HUDEP-2 (cell line): ENCODE results near the gene TESK1.
"Not testable (repeated sequence)": the region's sequence is repeated elsewhere in the genome, so short reads cannot be mapped to it uniquely, and the experiment has no call there.

ENCODE experiments used
- DNase-seq, 76 experiments: peaks; one replicate each; lab custom pipeline; 2025; ENCODE audit not compliant: unreplicated experiment in 76 of 76; lab: John Stamatoyannopoulos, UW

TESK1 gene

DNA sequence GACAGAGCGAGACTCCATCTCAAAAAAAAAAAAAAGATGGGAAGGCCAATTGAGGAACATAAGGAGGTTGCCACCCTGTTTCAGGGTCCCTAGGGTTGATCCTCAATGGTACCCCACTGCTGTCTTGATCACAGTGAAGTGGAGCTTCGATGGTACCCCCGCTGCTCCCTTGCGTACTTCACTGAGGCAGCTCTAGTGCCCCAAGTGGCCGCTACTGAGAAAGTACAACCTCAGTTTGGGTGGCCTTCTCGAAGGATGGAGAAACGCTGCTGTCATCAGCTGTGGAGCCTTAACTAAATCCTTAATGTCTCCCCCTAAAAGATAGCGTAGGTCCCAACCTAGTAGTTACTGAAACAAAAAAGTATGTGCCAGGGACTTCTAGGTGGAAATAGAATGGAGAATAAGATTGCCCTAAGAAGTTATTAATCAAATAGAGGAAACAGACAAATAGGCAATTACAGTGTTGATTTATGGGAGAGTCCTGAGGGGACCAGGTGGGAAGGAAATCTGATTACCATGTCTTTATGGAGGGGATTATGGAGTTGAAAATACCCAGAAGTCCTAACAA, 6.3 kb downstream of the TESK1 start:
- peak in 16 of 76 experiments; percentile 2 to 32 (median 13) for DNase-seq

DNA sequence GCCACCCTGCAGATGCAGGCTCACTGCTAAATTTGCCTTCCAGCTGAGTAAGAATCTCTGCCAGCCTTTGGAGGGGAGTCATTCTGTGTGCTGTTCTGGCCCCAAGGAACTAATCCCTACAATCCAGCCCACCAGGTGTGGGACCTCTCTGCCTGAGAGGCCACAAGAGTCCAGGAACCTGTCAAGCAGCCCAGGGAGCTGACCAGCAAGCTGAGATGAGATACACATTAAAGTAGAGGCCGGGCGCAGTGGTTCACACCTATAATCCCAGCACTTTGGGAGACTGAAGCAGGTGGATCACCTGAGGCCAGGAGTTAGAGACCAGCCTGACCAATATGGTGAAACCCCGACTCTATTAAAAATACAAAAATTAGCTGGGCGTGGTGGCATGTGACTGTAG, 7.0 kb downstream of the TESK1 start:
- DNase-seq = not testable (repeated sequence)

DNA sequence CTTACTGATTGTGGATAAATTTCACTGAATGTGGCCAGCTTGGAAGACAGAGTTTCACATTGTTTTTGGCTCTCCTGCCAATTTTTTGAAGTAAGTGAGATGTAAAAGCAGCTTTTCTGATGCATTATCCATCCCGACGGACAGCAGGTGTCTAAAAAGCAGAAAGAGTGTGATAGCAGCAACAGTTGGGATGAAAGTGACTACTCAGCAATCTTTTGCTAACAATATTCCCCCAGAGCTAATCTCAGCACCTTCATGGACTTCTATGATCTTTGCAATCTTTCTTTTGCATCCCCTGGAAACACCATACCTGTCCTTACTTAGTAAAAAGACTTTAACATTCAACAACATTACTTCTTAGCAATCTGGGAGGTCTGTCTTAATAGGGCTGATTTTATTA, 7.8 kb downstream of the TESK1 start:
- DNase-seq = no peak

DNA sequence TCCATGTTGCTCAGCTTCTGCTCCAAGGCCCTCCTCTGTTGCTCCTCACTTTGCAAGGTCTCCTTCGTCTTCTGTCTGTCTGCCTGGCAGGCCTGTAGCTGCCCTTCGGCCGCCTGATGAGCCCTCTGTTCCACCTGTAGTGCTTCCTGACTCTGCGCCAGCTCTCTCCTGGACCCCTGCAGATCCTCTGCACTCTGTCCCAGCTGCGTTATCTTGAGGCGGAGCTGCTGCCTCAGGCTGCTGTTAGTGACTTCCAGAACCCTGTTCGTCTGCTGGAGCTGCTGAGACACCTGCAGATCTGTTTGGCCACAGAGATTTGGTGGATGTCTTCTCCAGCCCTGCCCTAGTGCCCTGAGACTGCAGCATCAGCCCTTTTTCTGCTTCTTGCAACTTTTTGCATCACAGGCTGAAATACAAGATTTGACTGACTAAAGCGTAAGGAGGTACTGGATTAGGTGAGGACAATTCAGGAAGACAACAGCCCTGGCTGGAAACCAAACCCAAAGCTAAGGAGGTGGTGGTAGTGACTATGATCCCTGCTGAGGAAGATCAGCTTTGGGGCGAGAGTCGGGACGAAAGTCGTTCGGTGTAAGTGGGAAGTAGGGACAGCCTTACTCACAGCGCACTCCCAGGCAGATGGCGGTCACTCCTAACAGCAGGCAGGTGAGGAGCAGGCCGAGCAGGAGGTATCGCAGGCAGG, 11.1 kb downstream of the TESK1 start:
- no peak for DNase-seq

DNA sequence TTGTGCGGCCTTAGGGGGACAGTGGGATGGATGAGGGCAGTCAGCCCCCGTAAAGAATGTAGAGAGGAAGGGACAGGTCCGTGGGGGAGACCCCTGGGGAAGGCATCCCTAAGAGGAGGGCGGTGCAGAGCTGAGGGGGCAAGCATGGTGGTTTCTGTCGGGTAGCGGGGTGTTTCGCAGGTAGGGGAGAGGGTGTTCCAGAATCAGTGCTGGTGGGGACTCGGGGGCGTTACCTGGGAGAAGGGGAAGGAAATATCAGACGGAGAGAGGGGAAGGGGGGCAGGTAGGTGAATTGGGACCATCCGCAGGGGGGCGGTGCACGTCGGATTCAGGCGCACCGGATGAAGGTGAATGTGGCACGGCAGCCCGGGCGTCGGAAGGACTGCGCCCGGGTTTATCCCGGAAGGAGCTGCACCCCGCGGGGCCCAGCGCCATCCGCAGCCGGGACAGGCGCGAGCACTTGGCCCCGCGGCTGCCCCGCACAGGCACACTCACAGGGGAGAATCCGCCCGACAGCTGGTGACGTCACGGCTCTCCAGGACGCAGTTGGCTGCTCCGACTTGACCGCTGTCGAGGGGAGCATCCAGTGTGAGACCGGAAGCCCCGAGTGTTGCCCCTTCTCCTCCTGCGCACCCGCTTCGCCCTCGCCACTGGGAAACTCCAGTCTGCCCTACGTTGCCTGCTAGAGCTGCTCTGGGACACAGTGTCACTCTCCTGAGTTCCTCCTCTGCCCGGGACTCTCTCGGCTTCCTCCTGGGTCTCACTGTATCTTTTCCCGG, 11.8 kb downstream of the TESK1 start:
- DNase-seq = no peak

DNA sequence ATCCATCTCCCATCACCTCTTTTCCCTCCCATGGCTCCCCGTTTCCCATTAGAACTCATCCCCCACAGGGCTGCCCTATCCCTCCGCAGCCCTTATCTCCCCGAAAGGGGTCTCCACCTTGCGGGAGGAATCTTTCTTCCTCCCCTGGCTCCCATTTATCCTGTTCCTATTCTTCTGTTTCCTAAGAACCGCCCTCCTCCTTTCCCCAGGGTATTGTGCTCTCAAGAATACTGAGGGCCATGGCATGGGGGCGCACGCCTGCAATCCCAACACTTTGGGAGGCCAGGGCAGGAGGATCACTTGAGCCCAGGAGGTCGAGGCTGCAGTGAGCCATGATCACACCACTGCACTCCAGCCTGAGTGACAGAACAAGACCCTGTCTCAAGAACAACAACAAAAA, 12.5 kb downstream of the TESK1 start:
- no peak for DNase-seq

DNA sequence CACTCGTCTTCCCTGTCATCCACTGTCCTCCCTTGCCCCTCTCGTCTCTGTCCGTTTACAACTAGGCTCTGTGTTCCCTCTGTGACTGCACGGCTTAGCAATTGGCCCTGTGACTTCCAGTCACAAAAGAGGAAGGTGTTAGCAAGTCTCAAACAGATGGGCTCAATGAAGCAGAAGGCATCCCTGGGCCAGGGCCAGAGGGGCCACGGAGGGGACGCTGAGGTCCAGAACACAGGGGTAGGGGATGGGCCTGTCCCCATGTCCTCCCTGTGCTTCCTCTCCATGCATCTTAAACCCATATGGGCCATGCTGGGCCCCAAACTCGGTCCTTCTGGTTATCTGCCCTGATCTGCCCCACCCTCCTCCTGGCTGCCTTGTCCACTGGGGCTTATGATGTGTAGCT, 13.3 kb downstream of the TESK1 start, which contains the start of gene CD72:
CD72 (minus strand) TSS at position 89 of the 403 bp plus-strand sequence. CDS start 110 bp downstream, outside the sequence.
- no peak for DNase-seq

DNA sequence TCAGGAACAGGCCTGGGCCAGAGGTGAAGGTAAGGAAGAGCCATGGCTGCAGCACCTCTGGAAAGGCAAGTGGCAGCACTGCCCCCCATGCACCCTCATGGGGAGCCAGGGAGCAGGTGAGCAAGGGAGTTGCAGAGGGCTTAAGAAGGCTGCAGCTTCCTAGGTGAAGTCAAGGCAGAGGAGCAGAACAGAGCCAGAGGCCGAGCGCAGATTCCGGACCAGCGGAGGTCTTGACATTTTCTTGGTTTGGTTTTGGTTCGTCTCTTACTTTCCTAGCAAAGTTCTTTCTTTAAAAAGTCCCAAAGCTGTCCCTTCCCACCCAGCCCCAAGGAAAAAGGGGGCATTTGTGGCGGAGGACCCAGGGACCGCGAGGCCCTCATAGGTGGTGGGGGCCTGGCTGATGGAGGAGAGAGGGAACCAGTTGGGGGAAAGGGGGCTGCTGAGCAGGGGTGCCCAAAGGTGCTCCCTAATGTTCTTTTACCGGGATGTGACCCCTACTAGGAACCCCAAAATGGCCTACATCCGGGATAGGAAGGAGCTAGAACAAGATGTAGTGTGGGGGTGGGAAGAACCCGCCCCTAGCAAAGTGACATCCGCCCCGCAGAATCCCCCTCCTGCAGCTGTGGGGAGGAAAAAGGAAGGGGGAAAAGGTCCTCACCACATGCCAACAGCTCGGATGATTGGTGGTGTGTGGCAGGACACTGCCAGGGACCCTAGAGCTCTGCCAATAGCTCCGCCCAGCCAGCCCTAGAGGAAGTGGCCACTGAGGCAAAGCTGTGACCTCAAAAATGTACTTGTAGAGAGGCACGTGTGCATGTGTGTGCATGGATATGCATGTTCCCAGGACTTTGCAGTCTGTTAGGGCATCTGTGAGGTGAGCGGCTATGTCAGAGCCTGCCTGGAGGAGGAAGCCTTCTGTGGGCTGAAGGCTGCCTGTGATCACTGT, 14.1 kb downstream of the TESK1 start:
- DNase-seq = no peak

DNA sequence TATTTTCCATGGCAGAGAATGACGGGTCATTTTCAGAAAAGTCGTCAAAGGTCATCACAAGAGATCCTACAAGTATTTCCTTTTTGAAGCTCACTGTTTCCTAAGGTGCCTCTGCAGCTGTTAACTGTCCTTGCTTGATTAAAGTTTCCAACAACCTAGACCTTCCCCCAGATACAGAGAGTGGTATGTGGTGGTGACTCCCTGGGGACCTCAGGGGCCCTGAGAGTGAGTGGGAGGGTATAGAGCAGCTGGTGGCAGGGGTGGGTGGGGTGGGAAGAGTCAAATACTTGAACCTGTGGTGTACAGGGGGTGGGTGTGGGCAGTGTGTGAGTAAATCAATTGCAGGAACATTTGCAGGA, 14.7 kb downstream of the TESK1 start:
- peak in 1 of 76 experiments; percentile 36 for DNase-seq

DNA sequence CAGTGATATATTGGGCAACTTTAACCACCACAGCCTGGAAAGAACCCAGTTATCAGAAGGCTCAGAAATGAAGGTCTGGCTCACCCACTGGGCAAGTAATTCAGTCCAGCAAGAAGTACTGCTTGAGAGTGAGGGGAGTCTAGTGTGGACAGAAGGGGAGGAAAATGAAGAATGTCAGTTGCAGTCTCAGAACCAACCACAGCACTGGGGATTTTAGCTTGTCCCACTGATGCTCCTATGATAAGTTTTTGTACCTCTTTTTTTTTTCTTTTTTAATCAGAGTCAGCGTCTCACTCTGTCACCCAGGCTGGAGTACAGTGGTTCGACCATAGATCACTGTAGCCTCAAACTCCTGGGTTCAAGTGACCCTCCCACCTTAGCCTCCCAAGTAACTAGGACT, 22.5 kb downstream of the TESK1 start:
- no peak for DNase-seq

DNA sequence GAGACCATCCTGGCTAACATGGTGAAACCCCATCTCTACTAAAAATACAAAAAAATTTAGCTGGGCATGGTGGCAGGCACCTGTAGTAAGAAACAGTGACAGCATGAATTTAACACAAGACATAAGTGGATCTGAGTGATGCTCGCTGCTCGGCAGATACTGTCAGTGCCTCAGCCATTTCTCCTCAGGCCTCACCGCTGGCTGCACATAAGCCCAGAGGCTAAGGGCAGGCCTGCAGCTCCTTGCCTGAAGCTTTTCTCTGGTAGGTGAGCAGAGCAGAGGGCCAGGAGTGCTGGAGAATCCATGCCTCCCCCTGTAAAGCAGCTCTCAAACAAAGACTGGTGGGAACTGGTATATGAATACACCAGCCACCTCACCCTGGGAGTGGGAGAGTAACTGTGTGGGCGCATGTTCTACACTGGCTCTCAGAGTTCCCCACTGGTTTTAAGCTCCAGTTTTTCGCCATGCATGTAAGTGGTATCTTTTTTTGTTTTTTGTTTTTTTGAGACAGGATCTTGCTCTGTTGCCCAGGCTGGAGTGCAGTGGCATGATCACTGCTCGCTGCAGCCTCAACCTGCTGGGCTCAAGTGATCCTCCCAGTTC, 23.4 kb downstream of the TESK1 start:
- no peak for DNase-seq

DNA sequence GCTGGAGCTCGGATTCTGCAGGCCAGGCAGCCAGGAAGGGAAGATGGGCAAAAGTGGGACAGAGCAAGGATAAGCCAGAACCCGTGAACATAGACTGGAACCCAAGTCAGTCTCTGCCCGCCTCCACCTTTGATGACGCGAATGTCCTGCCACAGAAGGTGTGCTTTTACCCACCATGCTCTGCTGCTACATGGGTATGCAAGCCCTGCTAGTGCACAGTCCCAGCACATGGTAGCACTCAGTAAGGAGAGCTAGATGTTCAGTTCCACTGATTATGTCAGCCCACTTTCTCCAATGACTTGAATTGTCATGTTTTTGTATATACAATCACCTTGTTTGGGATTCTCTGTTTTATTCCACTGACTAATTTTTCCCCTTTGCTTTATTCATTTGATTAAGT, 24.5 kb downstream of the TESK1 start:
- DNase-seq = no peak

DNA sequence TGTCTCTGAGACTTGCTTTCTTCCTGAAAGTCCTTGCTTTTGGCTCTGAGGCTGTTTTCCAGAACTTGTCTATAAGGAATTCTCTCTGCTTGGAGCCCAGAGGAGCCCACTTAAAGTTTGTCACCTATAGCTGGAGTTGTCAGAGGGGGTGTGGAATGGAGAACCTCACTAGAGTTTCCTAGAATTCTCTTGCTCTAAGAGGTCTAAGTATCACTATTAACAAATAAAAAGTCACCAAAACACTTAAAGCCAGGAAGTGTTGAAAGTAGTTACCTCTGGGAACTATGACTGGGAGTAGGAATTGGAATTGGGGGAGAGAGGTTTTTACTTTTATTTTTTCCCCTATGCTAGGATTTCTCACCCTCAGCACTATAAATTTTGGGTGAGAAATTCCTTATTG, 30.7 kb downstream of the TESK1 start:
- DNase-seq = no peak

DNA sequence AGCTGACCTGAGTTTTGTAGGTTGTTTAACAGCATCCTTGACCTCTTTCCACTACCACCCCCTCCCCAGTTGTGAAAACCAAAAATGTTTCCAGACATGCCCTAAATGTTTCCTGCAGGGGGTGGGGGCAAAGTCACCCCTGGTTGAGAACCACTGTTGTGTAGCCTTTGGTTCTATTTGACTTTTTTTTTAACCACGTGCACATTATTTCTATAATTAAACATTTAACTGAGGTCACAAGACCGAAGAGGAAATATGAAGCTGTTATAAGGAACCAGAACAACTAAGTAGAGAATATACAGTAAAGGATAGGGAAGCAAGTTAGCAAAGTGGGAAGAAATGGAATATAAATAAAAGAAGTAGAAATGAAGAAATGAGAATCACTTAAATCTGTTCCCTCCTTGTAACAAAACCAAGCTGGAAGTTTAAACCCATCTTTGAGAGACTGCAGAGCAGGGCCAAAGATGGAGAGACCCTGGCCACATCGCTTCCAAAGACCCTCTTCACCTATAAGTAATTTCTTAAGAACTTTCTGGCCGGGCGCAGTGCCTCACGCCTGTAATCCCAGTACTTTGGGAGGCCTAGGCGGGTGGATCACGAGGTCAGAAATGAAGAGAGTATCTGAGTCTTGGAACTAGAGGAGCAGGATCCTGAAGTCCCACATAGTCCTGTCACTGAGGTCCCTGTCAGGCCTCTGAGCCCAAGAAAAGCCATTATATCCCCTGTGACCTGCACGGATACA, 31.2 kb downstream of the TESK1 start:
- no peak for DNase-seq

DNA sequence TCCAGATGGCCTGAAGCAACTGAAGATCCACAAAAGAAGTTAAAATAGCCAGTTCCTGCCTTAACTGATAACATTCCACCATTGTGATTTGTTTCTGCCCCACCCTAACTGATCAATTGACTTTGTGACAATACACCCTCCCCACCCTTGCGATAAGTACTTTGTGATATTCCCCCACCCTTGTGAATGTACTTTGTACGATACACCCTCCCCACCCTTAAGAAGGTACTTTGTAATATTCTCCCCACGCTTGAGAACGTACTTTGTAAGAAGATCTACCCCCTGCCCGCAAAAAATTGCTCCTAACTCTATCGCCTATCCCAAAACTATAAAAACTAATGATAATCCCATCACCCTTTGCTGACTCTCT, 31.8 kb downstream of the TESK1 start:
- DNase-seq = not testable (repeated sequence)

DNA sequence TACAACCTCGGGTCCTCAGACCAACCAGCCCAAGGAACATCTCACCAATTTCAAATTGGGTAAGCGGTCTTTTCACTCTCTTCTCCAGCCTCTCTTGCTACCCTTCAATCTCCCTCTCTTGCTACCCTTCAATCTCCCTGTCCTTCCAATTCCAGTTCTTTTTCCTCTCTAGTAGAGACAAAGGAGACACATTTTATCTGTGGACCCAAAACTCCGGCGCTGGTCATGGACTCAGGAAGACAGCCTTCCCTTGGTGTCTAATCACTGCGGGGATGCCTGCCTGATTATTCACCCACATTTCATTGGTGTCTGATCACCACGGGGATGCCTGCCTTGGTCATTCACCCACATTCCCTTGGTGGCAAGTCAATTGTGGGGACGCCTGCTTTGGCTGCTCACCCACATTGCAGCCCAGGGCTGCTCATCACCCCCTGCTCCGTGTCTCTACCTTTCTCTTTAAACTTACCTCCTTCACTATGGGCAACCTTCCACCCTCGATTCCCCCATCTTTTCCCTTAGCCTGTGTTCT, 32.4 kb downstream of the TESK1 start:
- not testable (repeated sequence) for DNase-seq

DNA sequence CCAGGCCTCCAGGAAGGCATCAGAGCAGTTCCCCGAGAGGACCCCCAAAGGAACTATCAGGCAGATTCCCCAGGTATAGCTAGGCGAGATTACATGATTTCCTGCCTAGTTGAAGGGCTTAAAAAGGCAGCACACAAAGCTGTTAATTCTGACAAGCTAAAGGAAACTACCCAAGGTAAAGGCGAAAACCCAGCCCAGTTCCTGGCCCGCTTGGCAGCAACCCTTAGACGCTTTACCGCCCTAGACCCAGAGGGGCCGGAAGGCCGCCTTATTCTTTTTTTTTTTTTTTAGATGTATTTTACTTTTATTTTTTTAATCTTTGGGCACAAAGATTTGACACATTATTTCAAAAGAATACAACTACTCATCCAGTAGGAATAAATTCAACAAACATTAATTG, 33.7 kb downstream of the TESK1 start:
- not testable (repeated sequence) for DNase-seq

DNA sequence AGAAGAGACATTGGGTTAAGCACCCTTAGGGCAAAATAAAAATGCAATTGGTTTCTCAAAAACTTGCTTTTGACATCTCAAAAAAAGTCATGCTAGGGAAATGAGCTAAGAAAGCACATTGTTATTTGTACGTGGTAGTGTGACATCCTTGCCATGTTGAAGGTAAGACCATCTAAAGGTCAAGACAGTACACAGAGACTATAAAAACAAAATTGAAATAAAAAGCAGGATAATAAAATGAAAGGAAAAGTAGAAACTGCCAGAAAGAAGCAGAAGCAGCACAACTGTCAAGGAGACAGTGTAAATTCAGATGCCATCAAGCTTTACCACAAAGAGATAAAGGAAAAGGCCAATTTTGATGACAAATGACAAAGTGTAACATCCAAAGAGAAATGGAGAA, 34.2 kb downstream of the TESK1 start:
- not testable (repeated sequence) for DNase-seq

DNA sequence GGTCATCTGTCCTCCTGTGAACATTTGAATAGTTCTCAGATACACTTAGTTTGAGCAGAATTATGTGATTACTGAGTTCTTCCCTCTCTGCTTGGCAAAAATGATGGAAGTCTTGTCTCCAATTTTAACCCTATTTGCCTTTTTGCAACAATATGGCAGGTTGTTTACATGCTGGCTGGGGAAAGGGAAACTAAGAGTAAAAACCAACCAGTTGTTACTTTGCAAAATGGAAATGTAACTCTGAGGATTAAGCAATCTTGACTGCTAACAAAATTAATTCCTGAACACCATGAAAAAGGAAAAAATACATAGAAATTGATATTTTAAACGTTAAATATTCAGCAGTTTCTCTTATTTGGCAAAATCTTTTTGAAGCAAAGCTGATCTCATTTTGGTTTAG, 34.6 kb downstream of the TESK1 start:
- no peak for DNase-seq
